SH-SY5Y (cell line): ENCODE results near the gene GOLGB1.

Source experiments
- GATA2 ChIP-seq: IDR thresholded peaks from 2 replicates; pipeline ENCODE4 v1.6.1; 2011; ENCODE audit warnings: mild to moderate bottlenecking, low read depth, low read length
- GATA3 ChIP-seq: IDR thresholded peaks from 2 replicates; pipeline ENCODE4 v1.6.1; 2011; ENCODE audit warnings: low read depth, mild to moderate bottlenecking, low read length, moderate library complexity

- no peak for TF ChIP-seq GATA3
- no peak for TF ChIP-seq GATA2
Observed at GRCh38 chr3:121698901-121699300, 50.6 kb downstream of the GOLGB1 start.
